Neural progenitor cell (in vitro differentiated cells): ENCODE data around the gene FSTL5.

Source experiments
- EZH2 ChIP-seq: fragments of 200-600 bp; sonication (generic); IDR thresholded peaks from 2 replicates; pipeline ENCODE4 v1.6.1; 2017; ENCODE audit warnings: antibody characterized with exemption, mild to moderate bottlenecking, moderate library complexity
- TF ChIP-seq, protein P1 (sequence below): fragments of 200-600 bp; sonication (generic); IDR thresholded peaks from 2 replicates; pipeline ENCODE4 v1.5.1; 2017; ENCODE audit warnings: antibody characterized with exemption, mild to moderate bottlenecking

DNA sequence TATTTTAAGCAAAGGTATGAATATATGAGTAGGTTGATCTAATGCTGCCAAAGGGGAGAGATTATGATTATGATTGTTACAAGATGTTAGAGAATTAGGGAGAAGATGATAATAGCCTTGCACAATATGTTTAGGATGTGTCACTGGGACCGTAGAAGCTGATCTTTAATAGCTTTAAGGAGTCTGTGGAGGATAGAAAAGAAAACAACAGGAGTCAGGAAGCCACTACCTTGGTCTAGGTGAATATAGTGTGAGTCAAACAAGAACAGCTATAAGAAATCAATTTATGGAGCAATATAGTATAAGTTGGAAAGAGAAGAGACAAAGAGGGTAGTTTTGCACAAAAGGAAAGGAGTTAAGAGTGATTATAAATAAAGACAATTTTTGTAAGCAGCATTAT is 232.7 kb downstream of the FSTL5 start:
- TF ChIP-seq, protein P1, sequence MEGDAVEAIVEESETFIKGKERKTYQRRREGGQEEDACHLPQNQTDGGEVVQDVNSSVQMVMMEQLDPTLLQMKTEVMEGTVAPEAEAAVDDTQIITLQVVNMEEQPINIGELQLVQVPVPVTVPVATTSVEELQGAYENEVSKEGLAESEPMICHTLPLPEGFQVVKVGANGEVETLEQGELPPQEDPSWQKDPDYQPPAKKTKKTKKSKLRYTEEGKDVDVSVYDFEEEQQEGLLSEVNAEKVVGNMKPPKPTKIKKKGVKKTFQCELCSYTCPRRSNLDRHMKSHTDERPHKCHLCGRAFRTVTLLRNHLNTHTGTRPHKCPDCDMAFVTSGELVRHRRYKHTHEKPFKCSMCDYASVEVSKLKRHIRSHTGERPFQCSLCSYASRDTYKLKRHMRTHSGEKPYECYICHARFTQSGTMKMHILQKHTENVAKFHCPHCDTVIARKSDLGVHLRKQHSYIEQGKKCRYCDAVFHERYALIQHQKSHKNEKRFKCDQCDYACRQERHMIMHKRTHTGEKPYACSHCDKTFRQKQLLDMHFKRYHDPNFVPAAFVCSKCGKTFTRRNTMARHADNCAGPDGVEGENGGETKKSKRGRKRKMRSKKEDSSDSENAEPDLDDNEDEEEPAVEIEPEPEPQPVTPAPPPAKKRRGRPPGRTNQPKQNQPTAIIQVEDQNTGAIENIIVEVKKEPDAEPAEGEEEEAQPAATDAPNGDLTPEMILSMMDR, result no peak
- TF ChIP-seq EZH2, result no peak
